ENCODE data around the gene GSAP. TPM values are rescaled to one million over a fixed set of nuclear protein-coding genes. Genes with fewer than 3 reads are reported as not detected.

Gene GSAP
- polyA plus RNA-seq, 1 donor = 5.6 TPM

GRCh38 chr7:77328669-77329068 lies 87.5 kb downstream of the GSAP start:
- DNase-seq (ENCODE audit: low read depth) = no peak

GRCh38 chr7:77327932-77328628 lies 88.1 kb downstream of the GSAP start:
- DNase-seq (ENCODE audit: low read depth) = no peak

- DNase-seq (ENCODE audit: low read depth) = no peak
These were observed 88.8 kb downstream of the GSAP start for GRCh38 chr7:77327067-77327931.

GRCh38 chr7:77326131-77326530 lies 90.0 kb downstream of the GSAP start:
- no peak for DNase-seq (ENCODE audit: low read depth)

GRCh38 chr7:77321300-77321699 lies 94.8 kb downstream of the GSAP start:
- no peak for DNase-seq (ENCODE audit: low read depth)

- no peak for DNase-seq (ENCODE audit: low read depth)
These were observed 95.4 kb downstream of the GSAP start for GRCh38 chr7:77320714-77321113.

- DNase-seq (ENCODE audit: low read depth) = no peak
These were observed 96.0 kb downstream of the GSAP start for GRCh38 chr7:77320137-77320536.

- no peak for DNase-seq (ENCODE audit: low read depth)
These were observed 98.1 kb downstream of the GSAP start for GRCh38 chr7:77318019-77318418.

GRCh38 chr7:77316219-77316978 lies 99.8 kb downstream of the GSAP start:
- DNase-seq (ENCODE audit: low read depth) = no peak

- peak; percentile 72 for DNase-seq (ENCODE audit: low read depth)
These were observed 101.0 kb downstream of the GSAP start for GRCh38 chr7:77315182-77315591.

- no peak for DNase-seq (ENCODE audit: low read depth)
These were observed 102.2 kb downstream of the GSAP start for GRCh38 chr7:77313876-77314480.

- no peak for DNase-seq (ENCODE audit: low read depth)
These were observed 103.1 kb downstream of the GSAP start for GRCh38 chr7:77313085-77313484.

GRCh38 chr7:77310982-77311381 lies 105.2 kb downstream of the GSAP start:
- no peak for DNase-seq (ENCODE audit: low read depth)

GRCh38 chr7:77309714-77310220 lies 106.4 kb downstream of the GSAP start:
- no peak for DNase-seq (ENCODE audit: low read depth)

GRCh38 chr7:77308792-77309191 lies 107.4 kb downstream of the GSAP start:
- no peak for DNase-seq (ENCODE audit: low read depth)

GRCh38 chr7:77306231-77307067 lies 109.7 kb downstream of the GSAP start:
- DNase-seq (ENCODE audit: low read depth) = no peak

- DNase-seq (ENCODE audit: low read depth) = no peak
These were observed 120.6 kb downstream of the GSAP start for GRCh38 chr7:77295549-77295948.

GRCh38 chr7:77293046-77293445 lies 123.1 kb downstream of the GSAP start:
- DNase-seq (ENCODE audit: low read depth) = no peak

- DNase-seq (ENCODE audit: low read depth) = no peak
These were observed 125.7 kb downstream of the GSAP start for GRCh38 chr7:77290425-77290824.

- DNase-seq (ENCODE audit: low read depth) = no peak
These were observed 126.8 kb downstream of the GSAP start for GRCh38 chr7:77289387-77289786.

Measured in forelimb muscle (tissue), 1 donor.